ENCODE results near the gene PER3. TPM values are rescaled to one million over a fixed set of nuclear protein-coding genes. Genes with fewer than 3 reads are reported as not detected.

PER3 gene
- total RNA-seq, 4 donors from 2014 or later: 9.2 to 46.0 (median 19.1) TPM

DNA sequence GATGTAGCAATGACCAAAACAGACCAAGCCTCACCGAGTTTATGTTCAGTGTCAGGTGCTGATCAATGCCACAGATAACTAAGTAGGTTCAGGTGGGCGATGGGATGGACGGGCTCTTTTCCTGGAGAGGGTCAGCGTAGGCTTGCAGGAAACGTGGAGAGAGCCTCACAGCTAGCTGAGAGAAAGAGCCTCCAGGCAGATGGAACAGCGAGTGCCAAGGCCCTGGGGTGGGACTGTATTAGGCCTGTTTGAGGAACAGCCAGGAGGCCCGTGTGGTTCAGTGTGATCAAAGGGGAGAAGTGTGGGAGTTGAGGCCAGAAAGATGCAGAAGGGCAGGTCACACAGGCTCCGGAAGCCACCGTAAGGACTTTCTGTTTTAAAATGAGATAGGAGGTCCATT lies 76.0 kb downstream of the PER3 start:
- Histone ChIP-seq H3K4me1 (no peaks in the 10 kb centered on the region), H3K4me3 (no peak overlapping the region), H3K27ac (no peak overlapping the region), H3K27me3 (no peaks in the 10 kb centered on the region), H3K36me3 (no peaks in the 10 kb centered on the region), H3K9me3 (no peaks in the 10 kb centered on the region)
- TF ChIP-seq CTCF (IDR thresholded peaks at IDR 0.05) (no peak), POLR2AphosphoS5 (IDR thresholded peaks at IDR 0.05) (no peak), EP300 (IDR thresholded peaks at IDR 0.05) (no peak), POLR2A (IDR thresholded peaks at IDR 0.05) (no peak)
- no peak for DNase-seq (ENCODE audit: low spot score in 2 of 2)
- WGBS: 83% methylated on average over 9 of the region's 9 CpGs

GRCh38 chr1:7861452-7861851 lies 77.4 kb downstream of the PER3 start:
- no peak overlapping the region for H3K4me3 ChIP-seq
- 91% methylated on average over 15 of the region's 15 CpGs for WGBS
- no peak for DNase-seq (ENCODE audit: low spot score in 2 of 2)
- TF ChIP-seq CTCF (IDR thresholded peaks at IDR 0.05): no peak
- no peak for TF ChIP-seq POLR2AphosphoS5 (IDR thresholded peaks at IDR 0.05)
- no peak for TF ChIP-seq EP300 (IDR thresholded peaks at IDR 0.05)
- no peak for TF ChIP-seq POLR2A (IDR thresholded peaks at IDR 0.05)
- no peaks in the 10 kb centered on the region for H3K27me3 ChIP-seq
- H3K27ac ChIP-seq: no peak overlapping the region
- H3K9me3 ChIP-seq: no peaks in the 10 kb centered on the region
- no peaks in the 10 kb centered on the region for H3K36me3 ChIP-seq
- H3K4me1 ChIP-seq: no peaks in the 10 kb centered on the region

DNA sequence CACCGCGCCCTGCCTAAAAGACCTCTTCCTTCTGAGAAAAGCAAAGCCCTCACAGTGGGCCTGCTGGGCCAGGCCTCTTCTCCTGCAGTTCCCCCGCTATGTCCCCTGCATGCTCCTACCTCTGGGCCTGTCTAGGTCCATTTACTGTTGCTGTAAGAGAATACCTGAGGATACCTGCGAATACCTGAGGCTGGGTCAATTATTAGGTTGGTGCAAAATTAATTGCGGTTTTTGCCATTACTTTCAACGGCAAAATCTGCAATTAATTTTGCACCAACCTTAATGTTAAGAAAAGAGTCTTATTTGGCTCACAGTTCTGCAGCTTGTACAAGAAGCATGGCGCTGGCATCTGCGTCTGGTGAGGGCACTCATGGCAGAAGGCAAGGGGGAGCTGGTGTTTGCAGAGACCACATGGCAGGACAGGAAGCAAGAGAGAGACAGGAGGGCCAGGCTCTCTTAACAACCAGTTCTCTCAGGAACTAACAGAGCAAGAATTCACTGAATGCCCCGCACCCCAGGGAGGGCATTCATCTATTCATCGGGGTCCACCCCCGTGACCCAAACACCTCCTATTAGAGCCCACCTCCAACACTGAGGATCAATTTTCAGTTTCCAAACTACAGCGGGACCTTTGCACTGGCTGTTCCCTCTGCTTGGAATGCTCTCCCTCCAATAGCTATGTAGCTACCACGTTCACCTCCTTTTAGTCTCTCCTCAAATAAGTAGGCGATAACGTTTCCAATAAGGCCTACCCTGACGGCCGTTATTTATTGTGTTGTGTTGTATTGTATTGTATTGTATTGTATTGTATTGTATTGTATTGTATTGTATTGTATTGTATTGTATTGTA lies 78.3 kb downstream of the PER3 start:
- no peaks in the 10 kb centered on the region for H3K36me3 ChIP-seq
- no peak overlapping the region for H3K4me3 ChIP-seq
- no peak overlapping the region for H3K27ac ChIP-seq
- H3K9me3 ChIP-seq: no peaks in the 10 kb centered on the region
- 90% methylated on average over 16 of the region's 17 CpGs for WGBS
- H3K27me3 ChIP-seq: no peaks in the 10 kb centered on the region
- DNase-seq (ENCODE audit: low spot score in 2 of 2): no peak
- H3K4me1 ChIP-seq: no peaks in the 10 kb centered on the region
- no peak for TF ChIP-seq EP300 (IDR thresholded peaks at IDR 0.05)
- TF ChIP-seq POLR2A (IDR thresholded peaks at IDR 0.05): no peak
- no peak for TF ChIP-seq CTCF (IDR thresholded peaks at IDR 0.05)
- no peak for TF ChIP-seq POLR2AphosphoS5 (IDR thresholded peaks at IDR 0.05)

DNA sequence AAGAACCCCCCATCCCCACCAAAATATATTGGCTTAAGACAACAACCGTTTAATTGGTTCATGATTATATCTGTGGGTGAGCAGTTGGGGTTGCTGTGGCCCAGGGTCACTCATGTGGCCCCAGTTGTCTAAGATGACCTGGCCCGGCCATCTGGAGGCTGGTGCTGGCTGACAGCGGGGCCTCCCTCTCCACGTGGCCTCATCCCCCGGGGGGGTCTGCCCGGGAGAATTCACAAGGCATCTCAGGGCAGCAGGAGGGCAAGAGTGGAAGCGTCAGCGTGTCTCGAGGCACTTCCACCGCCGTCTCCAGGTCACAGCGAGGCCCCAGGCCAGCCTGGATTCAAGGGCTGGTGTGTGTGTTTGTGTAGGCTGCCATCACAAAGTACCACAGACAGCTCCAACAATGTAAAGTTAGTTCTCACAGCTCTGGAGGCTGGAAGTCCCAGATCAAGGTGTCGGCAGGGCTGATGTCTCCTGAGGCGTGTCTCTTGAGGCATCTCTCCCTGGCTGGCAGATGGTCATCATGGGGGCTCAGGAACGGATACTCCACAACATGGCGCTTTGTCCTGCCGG lies 79.8 kb downstream of the PER3 start:
- Histone ChIP-seq H3K4me1 (no peaks in the 10 kb centered on the region), H3K4me3 (no peak overlapping the region), H3K36me3 (no peaks in the 10 kb centered on the region), H3K27ac (no peak overlapping the region), H3K9me3 (no peaks in the 10 kb centered on the region), H3K27me3 (no peaks in the 10 kb centered on the region)
- 75% methylated on average over 17 of the region's 17 CpGs for WGBS
- no peak for DNase-seq (ENCODE audit: low spot score in 2 of 2)
- no peak for TF ChIP-seq POLR2A (IDR thresholded peaks at IDR 0.05)
- no peak for TF ChIP-seq CTCF (IDR thresholded peaks at IDR 0.05)

DNA sequence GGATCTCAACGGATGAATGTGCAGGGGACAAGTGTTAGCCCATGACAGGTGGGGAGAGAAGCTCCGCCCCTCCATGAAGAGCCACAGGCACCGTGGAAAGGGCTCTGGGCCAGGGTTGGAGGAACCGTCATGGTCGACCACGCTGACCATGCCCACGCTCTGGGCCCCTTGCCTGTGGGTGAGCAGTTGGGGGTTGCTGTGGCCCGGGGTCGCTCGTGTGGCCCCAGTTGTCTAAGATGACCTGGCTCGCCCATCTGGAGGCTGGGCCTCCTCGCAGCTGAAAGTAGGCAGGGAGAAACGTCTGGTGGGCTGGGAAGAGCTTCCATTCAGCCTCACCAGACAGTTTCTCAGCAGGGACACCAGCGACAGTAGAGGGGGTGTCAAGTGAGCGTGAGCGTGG lies 81.9 kb downstream of the PER3 start:
- no peak for TF ChIP-seq POLR2A (IDR thresholded peaks at IDR 0.05)
- no peak for TF ChIP-seq POLR2AphosphoS5 (IDR thresholded peaks at IDR 0.05)
- TF ChIP-seq CTCF (IDR thresholded peaks at IDR 0.05): no peak
- no peak for TF ChIP-seq EP300 (IDR thresholded peaks at IDR 0.05)
- DNase-seq (ENCODE audit: low spot score in 2 of 2): no peak
- 84% methylated on average over 15 of the region's 16 CpGs for WGBS

More for the DNA sequence above, 81.9 kb downstream of the PER3 start:
- no peak overlapping the region for H3K27ac ChIP-seq
- H3K4me1 ChIP-seq: no peaks in the 10 kb centered on the region
- no peaks in the 10 kb centered on the region for H3K27me3 ChIP-seq
- no peaks in the 10 kb centered on the region for H3K36me3 ChIP-seq
- no peaks in the 10 kb centered on the region for H3K9me3 ChIP-seq
- no peak overlapping the region for H3K4me3 ChIP-seq
